Measurements from ENCODE around the gene LSM4. TPM values are rescaled to one million over a fixed set of nuclear protein-coding genes. Genes with fewer than 3 reads are reported as not detected.
"Not testable (repeated sequence)": the region's sequence is repeated elsewhere in the genome, so short reads cannot be mapped to it uniquely, and the experiment has no call there.

The LSM4 gene
- 72.3 TPM for total RNA-seq
- long read RNA-seq, transcript LSM4-203 (5 exons, 1,908 nt), result major isoform, 109 of 123 reads
- long read RNA-seq, partial matches to known transcripts, result 5 of 123 reads
- long read RNA-seq, other reads (novel, unspliced or antisense), result 5 of 123 reads

DNA sequence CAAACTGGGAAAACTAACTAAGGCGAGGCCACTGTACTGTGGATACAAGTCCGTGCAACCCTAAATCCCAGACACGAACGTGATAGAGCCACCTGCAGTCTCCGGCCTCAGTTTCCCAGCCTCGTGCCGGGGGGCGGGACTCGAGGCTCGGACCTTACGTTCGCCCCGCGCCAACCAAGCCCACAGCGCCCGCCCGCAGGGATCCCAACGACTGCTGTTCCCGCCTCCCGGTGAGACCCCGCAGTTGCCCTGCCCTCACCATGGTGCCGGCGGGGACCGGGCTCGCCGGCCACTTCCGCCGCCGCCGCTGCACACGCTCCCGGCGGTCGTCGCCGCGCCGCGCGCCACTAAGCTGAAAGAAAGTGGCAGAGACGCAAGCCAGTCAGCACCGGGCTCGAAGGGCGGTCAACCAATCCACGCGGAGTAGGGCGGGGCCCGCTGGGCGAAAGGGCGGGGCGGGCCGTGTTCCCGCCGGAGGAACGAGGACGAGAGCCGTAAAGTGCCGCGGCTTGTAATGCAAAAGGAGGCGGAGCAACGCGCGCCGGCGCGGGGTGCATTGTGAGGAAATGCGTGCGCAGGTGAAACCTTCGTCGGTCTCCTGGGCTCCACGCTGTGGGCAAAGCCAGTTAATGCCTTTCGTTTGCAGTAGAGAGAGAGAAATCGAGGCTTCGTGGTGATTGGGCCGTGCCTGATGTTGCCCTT, at the start of gene LSM4:
Gene LSM4, minus strand, starts transcription at position 318 of the 702 bp plus-strand sequence. Its CDS starts 56 bp downstream, at position 262.
- H3K36me3 ChIP-seq, result no peaks in the 10 kb centered on the region
- ATAC-seq, result peak; percentile 96 to 98
- H3K27me3 ChIP-seq (ENCODE audit: low read depth), result no peaks in the 10 kb centered on the region
- intact Hi-C loops (cut with DNase I), result loop anchor here (10.0 kb wide), 1 partner anchor 48 kb away; the partner anchor contains the start of gene IQCN
- no peaks in the 10 kb centered on the region for H3K9me3 ChIP-seq
- peak; percentile 99 for DNase-seq
- TF ChIP-seq CTCF (IDR thresholded peaks at IDR 0.05), result peak; percentile 17
- H3K4me3 ChIP-seq, result peak within 1 kb of the TSS; percentile 88
- H3K4me1 ChIP-seq, result peaks cover 59% of the 10 kb centered on the region
- peak within 1 kb of the TSS; percentile 86 for H3K27ac ChIP-seq

DNA sequence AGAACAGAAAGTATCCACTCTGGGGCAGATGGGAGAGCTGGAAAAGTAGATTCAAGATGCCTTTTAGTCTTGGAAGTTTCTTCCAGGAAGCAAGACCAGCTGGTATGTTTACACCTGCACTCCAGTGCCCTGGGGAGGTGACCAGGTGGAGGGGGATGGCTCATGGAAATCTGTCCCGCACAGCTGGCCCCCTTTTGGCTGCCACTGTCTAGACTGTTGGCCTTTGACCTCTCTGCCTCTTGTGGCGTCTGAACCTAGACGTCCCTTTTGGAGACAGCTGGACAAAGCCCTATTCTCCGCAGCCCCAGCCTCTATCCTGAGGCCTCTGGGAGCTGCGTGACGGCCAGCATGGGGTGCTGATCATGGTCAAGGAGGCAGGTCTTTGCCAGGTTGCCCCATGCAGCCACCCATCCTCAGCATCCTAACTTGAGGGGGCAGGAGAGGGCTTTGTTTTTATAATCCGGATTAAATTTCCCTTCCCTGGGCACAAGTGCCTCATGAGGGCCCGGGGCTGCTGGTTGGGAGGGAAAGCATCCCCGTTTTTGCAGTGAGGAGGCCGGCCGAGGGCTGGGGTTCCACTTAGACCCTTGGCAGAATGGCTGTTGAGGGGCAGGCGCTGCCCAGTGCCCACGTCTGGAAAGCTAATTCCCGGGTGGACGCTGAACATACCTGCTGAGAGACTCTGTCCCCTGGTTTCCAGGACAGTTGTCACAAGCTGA, 45.8 kb upstream of the LSM4 start:
- no peak for DNase-seq
- Histone ChIP-seq H3K9me3 (no peaks in the 10 kb centered on the region), H3K27me3 (ENCODE audit: low read depth) (no peaks in the 10 kb centered on the region), H3K4me3 (no peak overlapping the region), H3K36me3 (peaks cover 2% of the 10 kb centered on the region), H3K27ac (peak overlapping the region; percentile 27), H3K4me1 (peaks cover 34% of the 10 kb centered on the region)
- peak; percentile 42 to 53 for ATAC-seq
- intact Hi-C loops (cut with DNase I), result no loop called here
- no peak for TF ChIP-seq CTCF (IDR thresholded peaks at IDR 0.05)

DNA sequence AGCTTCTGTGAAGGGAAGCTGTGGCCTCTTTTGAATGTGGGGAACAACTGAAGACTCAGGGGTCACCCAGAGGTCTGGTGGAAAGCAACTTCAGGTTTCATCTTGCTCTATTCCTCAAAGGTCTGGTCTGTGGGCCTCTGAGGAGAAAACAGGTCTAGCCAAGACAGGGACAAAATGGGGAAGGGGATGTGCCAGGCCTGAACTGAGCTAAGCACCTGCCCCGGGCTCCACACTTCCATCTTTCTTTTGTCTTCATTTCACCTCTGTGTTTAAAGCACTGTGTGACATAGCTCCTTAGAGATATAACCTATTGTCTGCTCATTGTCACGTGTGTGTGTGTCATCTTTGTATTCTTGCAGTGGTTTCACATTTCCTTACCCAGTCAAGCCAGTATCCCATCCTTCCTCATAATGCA, 43.2 kb upstream of the LSM4 start:
- intact Hi-C loops (cut with DNase I), result no loop called here
- no peak overlapping the region for H3K4me3 ChIP-seq
- ATAC-seq (peak in 1 of 2 donors; percentile 6), DNase-seq (no peak)
- no peaks in the 10 kb centered on the region for H3K27me3 ChIP-seq (ENCODE audit: low read depth)
- H3K4me1 ChIP-seq, result peaks cover 25% of the 10 kb centered on the region
- H3K9me3 ChIP-seq, result no peaks in the 10 kb centered on the region
- TF ChIP-seq CTCF (IDR thresholded peaks at IDR 0.05), result no peak
- H3K27ac ChIP-seq, result peak overlapping the region; percentile 87
- H3K36me3 ChIP-seq, result peaks cover 20% of the 10 kb centered on the region

GRCh38 chr19:18364826-18365528, 42.1 kb upstream of the LSM4 start:
- H3K4me1 ChIP-seq, result peaks cover 25% of the 10 kb centered on the region
- peak overlapping the region; percentile 87 for H3K27ac ChIP-seq
- ATAC-seq (peak; percentile 85 to 91), DNase-seq (peak; percentile 78)
- peaks cover 29% of the 10 kb centered on the region for H3K36me3 ChIP-seq
- intact Hi-C loops (cut with DNase I), result no loop called here
- H3K9me3 ChIP-seq, result no peaks in the 10 kb centered on the region
- H3K27me3 ChIP-seq (ENCODE audit: low read depth), result no peaks in the 10 kb centered on the region
- H3K4me3 ChIP-seq, result peak overlapping the region; percentile 8
- no peak for TF ChIP-seq CTCF (IDR thresholded peaks at IDR 0.05)

DNA sequence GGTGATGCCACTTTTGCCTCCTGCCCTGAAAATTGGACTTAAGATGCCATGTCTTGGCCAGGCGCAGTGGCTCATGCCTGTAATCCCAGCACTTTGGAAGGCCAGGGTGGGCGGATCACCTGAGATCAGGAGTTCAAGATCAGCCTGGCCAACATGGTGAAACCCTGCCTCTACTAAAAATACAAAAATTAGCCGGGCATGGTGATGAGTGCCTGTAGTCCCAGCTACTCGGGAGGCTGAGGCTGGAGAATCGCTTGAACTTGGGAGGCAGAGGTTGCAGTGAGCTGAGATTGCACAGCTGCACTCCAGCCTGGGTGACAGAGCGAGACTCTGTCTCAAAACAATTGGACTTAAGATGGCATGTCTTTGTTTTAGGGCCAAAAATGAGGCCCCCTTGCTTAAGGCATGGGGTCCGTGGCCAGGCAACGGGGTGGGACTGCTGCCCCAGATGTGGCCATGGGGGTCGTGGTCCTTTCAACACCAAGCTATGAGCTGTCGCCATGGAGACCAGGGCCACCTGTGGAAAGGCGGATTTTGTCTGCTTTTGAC, 41.5 kb upstream of the LSM4 start:
- Histone ChIP-seq H3K4me1 (peaks cover 25% of the 10 kb centered on the region), H3K36me3 (peaks cover 35% of the 10 kb centered on the region), H3K27ac (peak overlapping the region; percentile 87), H3K4me3 (peak overlapping the region; percentile 8)
- DNase-seq; H3K27me3 ChIP-seq (ENCODE audit: low read depth); intact Hi-C loops (cut with DNase I); H3K9me3 ChIP-seq: not testable (repeated sequence)
- ATAC-seq, result peak in 1 of 2 donors; percentile 2
